ENCODE measurements around the gene CCDC34.

- TF ChIP-seq CTCF (IDR thresholded peaks at IDR 0.05) (no peak), POLR2A (IDR thresholded peaks at IDR 0.05) (no peak)
Observed at GRCh38 chr11:27386181-27386845, 23.3 kb upstream of the CCDC34 start.

Data from Peyer's patch (tissue), 4 donors.